Stimulated activated CD8-positive, alpha-beta memory T cell treated with anti-CD3 and anti-CD28 coated beads, Interleukin-4, amount 100 ng/mL, for 48 hours (primary cell): ENCODE measurements around the gene PRSS12.
A peak's percentile ranks its signal among the peaks of the same experiment; 100 is the strongest.
"Not testable (repeated sequence)": the region's sequence is repeated elsewhere in the genome, so short reads cannot be mapped to it uniquely, and the experiment has no call there.

Source experiments
- DNase-seq: peaks from one replicate; pipeline ENCODE4 v3.0.0-alpha.2; 2020

Gene PRSS12

DNA sequence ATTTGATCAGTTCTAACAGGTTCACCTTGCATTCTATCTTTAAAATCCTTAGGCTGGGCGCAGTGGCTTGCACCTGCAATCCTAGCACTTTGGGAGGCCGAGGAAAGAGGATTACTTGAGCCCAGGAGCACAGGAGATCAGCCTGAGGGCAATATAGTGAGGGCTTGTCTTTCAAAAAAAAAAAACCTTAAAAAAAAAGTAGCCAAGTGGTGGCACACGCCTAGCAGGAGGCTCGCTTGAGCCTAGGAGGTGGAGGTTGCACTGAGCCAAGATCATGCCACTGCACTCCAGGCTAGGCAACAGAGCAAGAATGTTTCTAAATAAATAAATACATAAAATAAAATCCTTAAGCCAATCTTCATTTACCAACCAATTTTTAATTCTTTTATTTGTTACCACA, 75.6 kb downstream of the PRSS12 start:
- DNase-seq = no peak

DNA sequence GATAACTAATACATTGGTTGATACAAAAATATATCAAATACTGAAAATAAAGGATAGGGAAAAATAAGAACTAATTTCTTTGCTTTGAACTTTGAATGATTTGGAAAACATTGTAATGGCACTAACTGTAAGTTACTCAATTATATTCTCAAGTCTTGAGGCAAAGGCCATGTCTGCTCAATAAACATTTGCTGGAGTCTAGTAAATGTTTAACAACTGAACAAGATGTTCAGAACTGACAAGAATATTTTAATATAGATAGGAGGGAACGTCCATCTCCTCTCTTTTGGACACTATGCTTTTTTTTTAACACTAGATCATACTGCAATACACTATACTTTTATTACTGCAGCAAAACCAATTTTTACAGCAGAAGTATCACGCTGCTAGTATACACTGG, 76.2 kb downstream of the PRSS12 start:
- no peak for DNase-seq

DNA sequence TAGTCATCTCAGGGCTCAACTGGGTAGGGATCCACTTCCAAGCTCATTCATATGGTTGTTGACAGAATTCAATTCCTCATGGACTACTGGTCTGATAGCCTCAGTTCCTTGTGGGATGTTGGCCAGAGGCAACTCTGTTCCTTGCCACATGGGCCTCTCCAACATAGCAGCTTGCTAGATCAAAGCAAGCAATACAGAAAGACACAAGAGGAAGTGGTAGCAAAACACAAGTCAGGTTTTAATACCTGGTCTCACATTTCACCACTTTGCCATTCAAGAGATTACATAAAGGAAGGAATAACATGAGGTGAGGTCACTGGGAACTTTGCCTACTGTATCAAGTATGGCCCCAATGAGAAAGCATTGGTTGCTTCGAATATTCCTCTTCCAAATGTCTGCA, 79.2 kb downstream of the PRSS12 start:
- no peak for DNase-seq

DNA sequence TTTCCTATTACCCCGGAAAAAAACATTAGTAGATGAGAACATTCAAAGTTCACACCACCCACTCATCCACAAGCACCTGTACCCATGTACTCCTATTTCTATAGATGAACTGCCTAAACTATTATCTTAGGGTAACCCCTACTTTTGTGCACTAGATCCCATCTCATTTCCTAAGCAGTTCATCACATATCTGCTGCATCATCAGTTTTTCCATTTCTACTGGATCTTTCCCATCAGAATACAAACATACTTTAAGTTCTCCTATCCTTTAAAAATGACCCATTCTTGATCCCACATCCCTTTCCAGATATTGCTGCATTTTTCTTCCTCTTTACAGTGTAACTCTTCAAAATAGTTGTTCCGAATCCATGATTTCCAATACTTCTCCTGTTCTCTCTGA, 81.0 kb downstream of the PRSS12 start:
- DNase-seq = no peak

DNA sequence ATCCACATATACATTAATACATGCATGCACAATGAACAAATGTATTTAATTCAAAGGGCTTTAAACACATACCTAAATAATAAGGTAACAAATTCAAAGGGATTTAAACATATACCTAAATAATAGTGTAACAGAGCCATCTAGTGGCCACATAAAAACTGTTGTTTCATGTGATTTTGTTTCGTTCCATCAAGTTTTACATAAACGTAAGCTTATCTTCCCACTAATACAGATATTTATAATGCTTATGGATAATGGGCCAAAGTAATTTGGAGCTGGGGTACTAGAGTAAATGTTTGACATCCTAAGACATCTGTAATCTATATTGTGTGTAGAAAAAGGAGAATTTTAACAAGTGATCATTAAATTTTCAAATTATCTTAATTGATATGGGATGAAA, 82.3 kb downstream of the PRSS12 start:
- DNase-seq = no peak

DNA sequence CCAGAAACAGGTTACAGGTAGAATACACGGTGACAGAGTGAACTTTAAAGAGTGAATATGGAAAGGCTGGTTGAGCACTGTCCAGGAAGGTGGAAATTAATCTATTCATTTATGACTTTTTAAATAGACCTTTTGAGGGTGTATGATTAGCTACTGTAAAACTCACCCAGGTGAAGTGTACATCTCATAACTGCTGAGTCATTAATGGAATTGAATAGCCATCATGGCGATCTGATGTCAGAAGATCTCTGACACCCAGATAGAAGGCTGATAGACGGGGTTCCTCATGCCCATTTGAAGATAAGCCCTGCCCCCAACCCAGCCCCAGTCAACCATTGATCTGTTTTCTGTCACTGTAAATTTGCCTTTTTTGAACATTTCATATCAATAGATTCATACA, 84.0 kb downstream of the PRSS12 start:
- no peak for DNase-seq

DNA sequence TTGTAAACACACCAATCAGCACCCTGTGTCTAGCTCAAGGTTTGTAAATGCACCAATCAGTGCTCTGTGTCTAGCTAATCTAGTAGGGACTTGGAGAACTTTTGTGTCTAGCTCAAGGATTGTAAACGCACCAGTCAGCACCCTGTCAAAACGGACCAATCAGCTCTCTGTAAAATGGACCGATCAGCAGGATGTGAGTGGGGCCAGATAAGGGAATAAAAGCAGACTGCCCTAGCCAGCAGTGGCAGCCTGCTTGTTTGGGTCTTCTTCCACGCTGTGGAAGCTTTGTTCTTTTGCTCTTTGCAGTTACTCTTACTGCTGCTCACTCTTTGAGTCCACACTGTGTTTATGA, 86.7 kb downstream of the PRSS12 start:
- not testable (repeated sequence) for DNase-seq

DNA sequence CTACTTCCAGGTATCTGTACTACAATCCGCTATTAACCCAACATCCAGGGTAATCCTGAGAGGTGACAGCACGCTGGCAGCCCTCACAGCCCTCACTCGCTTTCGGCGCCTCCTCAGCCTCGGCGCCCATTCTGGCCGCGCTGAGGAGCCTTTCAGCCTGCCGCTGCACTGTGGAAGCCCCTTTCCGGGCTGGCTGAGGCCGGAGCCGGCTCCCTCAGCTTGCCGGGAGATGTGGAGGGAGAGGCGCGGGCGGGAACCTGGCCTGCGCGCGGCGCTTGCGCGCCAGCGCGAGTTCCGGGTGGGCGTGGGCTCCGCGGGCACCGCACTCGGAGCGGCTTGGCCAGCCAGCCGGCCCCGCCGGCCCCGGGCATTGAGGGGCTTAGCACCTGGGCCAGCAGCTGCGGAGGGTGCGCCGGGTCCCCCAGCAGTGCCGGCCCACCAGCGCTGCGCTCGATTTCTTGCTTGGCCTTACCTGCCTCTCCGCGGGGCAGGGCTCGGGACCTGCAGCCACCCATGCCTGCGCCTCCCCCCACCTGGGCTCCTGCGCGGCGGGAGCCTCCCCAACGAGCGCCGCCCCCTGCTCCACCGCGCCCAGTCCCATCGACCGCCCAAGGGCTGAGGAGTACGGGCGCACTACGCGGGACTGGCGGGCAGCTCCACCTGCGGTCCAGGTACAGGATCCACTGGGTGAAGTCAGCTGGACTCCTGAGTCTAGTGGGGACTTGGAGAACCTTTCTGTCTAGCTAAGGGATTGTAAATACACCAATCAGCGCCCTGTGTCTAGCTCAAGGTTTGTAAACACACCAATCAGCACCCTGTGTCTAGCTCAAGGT, 87.3 kb downstream of the PRSS12 start:
- DNase-seq = peak; percentile 53

DNA sequence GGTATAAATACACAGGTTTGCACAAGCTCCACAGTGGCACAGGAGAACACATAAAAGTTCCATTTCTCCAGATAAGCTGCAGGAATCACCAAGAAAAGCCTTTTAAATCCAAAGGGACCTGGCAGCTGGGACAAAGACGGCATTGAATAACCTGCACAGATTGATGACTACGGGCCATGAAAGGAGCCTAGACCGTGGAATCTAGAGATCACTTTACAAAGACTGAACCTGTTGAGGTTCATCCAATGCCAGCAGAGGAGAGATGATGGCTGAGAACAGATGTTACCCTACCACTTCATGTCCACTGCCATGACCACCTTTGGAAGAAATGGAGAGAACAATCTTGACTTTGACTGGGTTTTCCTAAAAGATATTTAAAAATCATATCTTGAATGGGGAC, 88.7 kb downstream of the PRSS12 start:
- no peak for DNase-seq

DNA sequence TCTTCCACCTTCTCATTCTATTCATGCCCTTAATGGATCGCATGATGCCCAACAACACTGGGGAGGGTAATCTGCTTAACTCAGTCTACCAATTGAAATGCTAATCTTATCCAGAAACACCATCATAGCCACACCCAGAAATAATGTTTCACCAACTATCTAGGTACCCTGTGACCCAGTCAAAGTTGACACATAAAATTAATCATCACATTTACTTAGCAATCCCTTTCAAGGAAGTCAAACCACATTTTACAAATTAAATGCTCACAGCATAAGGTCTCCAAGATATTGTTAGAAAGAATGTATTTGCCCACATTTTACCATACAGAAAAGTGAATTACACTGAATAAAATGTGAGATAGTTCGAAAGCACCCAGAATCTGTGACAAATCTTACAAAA, 92.5 kb downstream of the PRSS12 start:
- DNase-seq = no peak

DNA sequence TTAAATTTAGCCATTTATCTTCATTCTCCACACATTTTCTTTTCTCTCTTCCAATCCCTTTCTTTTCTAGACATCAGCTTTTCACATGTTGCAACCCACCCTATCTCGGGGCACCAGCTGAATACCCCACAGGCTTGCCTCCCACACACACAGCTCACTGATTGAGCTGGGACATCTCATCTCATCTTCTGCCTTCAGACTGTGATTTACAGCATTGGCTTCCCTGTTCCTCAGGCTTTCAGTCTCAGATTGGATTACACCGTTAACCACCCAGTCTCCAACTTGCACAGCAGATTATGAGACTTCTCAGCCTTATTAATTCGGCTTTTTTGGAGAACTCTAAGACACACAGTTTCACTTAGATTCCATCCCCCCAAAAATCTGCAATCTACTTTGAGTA, 93.7 kb downstream of the PRSS12 start:
- DNase-seq = no peak

DNA sequence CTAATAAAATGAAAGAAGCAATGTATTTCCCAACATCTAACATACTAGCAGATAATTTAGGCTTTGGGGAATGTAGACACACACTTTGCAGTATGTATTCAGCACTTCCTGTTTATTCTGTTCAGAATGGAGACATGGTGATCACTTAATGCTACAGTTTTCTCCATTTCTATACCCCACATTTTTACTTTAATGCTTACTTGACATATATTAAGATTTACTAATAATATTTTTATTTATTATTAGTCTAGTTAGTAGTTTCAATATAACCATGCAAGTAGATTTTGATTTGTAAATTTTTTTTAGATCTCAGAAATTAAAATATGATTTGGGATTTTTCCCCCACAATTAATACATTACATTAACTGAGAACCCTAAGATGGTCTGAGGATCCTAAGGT, 98.4 kb downstream of the PRSS12 start:
- DNase-seq = no peak

DNA sequence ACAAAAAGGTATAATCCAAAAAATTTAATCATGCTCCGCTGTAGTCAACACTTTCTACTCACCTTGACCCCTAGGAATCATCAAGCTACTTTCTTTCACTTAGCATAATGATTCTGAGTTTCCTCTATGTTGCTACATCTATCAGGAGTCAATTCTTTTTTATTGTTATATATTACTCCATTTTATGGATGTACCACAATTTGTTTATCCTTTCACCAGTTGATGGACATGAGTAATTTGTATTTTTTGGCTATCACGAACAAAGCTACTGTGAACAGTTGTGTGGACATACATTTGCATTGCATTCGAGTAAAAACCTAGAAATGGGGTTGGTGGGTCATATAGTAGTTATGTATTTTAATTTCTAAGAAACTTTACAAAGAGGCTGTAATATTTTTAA, 102.9 kb downstream of the PRSS12 start:
- DNase-seq = no peak

DNA sequence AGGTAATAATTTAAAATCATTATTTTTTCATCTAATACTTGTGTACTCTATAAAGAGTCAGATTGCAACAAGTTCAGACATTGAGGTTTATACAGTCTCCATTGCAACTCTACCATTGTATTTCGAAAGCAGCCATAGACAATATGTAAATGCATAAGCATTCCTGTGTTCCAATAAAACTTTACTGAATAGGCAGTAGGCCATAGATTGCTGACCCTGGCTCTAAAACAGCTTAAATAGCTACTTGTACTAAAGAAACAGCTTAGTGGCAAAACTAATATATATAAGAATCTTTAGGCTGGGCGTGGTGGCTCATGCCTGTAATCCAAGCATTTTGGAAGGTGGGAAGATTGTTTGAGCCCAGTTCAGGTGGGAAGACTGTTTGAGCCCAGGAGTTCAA, 115.3 kb downstream of the PRSS12 start:
- no peak for DNase-seq

DNA sequence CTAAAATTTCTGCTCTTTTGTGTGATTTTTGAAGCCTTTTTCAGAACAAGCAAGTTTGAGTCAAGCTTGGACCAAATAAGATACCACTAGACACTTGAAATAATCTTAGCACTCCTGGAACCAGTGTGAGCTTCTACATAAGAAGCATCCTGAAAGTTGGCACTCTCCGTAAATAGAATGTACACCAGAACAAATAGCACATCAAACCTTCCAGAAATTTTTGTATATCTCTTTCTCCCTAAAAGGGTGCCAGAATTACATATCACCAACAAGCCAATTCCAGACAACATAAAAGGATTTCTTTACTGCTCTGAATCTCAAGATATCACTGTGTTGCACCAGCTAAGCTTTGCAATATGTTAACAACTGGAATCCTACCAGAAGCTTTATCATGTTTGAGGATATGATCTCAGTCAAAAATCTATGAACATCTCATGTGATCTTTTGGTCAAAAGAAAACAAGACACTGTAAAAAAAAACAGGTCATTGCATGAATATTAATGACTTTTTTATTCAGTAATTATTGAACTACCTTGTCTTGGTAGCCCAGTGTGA, 117.2 kb downstream of the PRSS12 start:
- DNase-seq = no peak
